ENCODE results near the gene GDPD4.

The GDPD4 gene

GRCh38 chr11:77170107-77170506 is 131.4 kb downstream of the GDPD4 start:
- no peak for DNase-seq

GRCh38 chr11:77167791-77168190 is 133.7 kb downstream of the GDPD4 start:
- no peak for DNase-seq

- DNase-seq = no peak
Observed at GRCh38 chr11:77167111-77167626, 134.3 kb downstream of the GDPD4 start.

Measured in DMS53 (cell line).